Spleen (tissue), 7 donors: Measurements from ENCODE around the gene SLC28A1.

Experiments
- POLR2A ChIP-seq, 3 donors: fragments of 450-650 bp; IDR thresholded peaks; one replicate each; pipeline ENCODE4 v1.5.1; 2017; ENCODE audit warnings: antibody characterized with exemption in 3 of 3, mild to moderate bottlenecking in 1 of 3
- POLR2AphosphoS5 ChIP-seq, 3 donors: sonication (generic); formaldehyde crosslinking; IDR thresholded peaks; one replicate each; pipeline ENCODE4 v1.5.1; 2017; ENCODE audit warnings: antibody characterized with exemption in 3 of 3
- TF ChIP-seq, protein P1 (sequence below), 11 experiments: fragments of 200-600 bp in 7 of 11; fragments of 450-650 bp in 4 of 11; sonication (generic) in 4 of 11; IDR thresholded peaks in 8 of 11; conservative IDR thresholded peaks in 3 of 11; 1 replicate in 7 of 11; 2 replicates in 4 of 11; pipeline versions ENCODE4 v1.4.0 to v1.8.0; 2016 to 2021; ENCODE audit warnings: antibody characterized with exemption in 11 of 11, inconsistent platforms in 4 of 11, mild to moderate bottlenecking in 1 of 11
- donor health status: DM: no; HTN: no; CAD: no; lungs with moderate emphysema.
- donor health status: DM: no; HTN: no; CAD: no.
- donor health status: DM: no; HTN: no; CAD: no.

DNA sequence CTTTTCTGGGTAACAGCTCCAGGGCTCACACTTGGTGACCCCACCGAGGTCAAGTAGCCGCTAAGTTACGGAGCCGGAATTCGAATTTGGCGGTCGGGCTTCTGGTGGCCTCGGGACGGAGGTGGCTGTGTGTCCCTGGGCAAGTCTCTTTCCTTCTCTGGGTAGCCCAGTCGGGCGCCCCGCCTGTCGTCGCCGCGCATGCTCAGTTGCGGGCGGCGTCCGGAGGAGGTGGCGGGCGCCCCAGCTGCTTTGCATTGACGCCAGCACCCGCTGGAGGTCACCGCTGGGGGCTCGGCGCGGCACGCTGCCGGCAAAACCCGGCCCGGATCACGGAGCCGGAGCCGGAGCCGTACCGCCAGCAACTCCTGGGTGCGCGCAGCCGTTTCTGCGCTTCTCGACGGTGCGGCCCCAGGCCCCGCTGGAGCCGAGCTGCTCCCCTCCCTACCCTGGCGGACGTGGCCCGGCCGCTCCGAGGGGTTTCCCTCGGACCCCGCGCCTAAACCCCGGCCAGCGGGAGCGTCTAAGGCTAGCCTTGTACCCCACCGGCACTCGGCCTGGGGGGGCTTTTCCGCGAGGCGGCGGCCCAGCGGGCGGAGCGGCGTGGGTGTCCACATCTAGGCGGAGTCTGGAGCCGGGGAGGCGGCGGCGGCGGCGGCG lies 96.7 kb downstream of the SLC28A1 start:
- TF ChIP-seq, protein P1, sequence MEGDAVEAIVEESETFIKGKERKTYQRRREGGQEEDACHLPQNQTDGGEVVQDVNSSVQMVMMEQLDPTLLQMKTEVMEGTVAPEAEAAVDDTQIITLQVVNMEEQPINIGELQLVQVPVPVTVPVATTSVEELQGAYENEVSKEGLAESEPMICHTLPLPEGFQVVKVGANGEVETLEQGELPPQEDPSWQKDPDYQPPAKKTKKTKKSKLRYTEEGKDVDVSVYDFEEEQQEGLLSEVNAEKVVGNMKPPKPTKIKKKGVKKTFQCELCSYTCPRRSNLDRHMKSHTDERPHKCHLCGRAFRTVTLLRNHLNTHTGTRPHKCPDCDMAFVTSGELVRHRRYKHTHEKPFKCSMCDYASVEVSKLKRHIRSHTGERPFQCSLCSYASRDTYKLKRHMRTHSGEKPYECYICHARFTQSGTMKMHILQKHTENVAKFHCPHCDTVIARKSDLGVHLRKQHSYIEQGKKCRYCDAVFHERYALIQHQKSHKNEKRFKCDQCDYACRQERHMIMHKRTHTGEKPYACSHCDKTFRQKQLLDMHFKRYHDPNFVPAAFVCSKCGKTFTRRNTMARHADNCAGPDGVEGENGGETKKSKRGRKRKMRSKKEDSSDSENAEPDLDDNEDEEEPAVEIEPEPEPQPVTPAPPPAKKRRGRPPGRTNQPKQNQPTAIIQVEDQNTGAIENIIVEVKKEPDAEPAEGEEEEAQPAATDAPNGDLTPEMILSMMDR (IDR thresholded peaks at IDR 0.05 in 8 of 11, conservative IDR thresholded peaks at IDR 0.05 in 3 of 11) = peak; percentile 42 to 76 (median 58)
- TF ChIP-seq POLR2A (IDR thresholded peaks at IDR 0.05) = peak in 2 of 3 donors; percentile 5 to 83
- TF ChIP-seq POLR2AphosphoS5 (IDR thresholded peaks at IDR 0.05) = peak; percentile 70 to 90 (median 84)
